Liver (tissue), 3 donors: ENCODE data around the gene ASS1.

Experiments used
- EGR1 ChIP-seq, 2 donors: IDR thresholded peaks; 2 replicates each; pipeline ENCODE4 v1.6.1; 2016 to 2018; ENCODE audit warnings: antibody characterized with exemption in 2 of 2, low read depth in 2 of 2
- FOXA1 ChIP-seq: IDR thresholded peaks from 2 replicates; pipeline ENCODE4 v1.6.1; 2016; ENCODE audit warnings: antibody characterized with exemption
- GABPA ChIP-seq, 2 donors: IDR thresholded peaks in 1 of 2; conservative IDR thresholded peaks in 1 of 2; 2 replicates each; pipeline ENCODE4 v1.6.1; 2016; ENCODE audit warnings: antibody characterized with exemption in 2 of 2, mild to moderate bottlenecking in 1 of 2, moderate library complexity in 1 of 2
- HNF4G ChIP-seq: IDR thresholded peaks from 2 replicates; pipeline ENCODE4 v1.6.1; 2016; ENCODE audit warnings: antibody characterized with exemption
- MAX ChIP-seq: IDR thresholded peaks from 2 replicates; pipeline ENCODE4 v1.6.1; 2016; ENCODE audit warnings: antibody characterized with exemption
- NR2F2 ChIP-seq: IDR thresholded peaks from 2 replicates; pipeline ENCODE4 v1.6.1; 2016; ENCODE audit warnings: antibody characterized with exemption
- RAD21 ChIP-seq, 2 donors: IDR thresholded peaks; 2 replicates each; pipeline ENCODE4 v1.6.1; 2016; ENCODE audit warnings: antibody characterized with exemption in 2 of 2, mild to moderate bottlenecking in 2 of 2
- SP1 ChIP-seq: IDR thresholded peaks from 2 replicates; pipeline ENCODE4 v1.6.1; 2018; ENCODE audit warnings: antibody characterized with exemption, mild to moderate bottlenecking
- TAF1 ChIP-seq: conservative IDR thresholded peaks from 2 replicates; pipeline ENCODE4 v1.6.1; 2016; ENCODE audit warnings: antibody characterized with exemption, mild to moderate bottlenecking
- TF ChIP-seq, protein P1 (sequence below): fragments of 150-350 bp; IDR thresholded peaks from 2 replicates; pipeline ENCODE4 v1.5.1; 2017; ENCODE audit warnings: improper control_type of control experiment, low read depth, low read length; ENCODE audit not compliant: missing input control
- TF ChIP-seq, protein P2 (sequence below): IDR thresholded peaks from 2 replicates; pipeline ENCODE4 v1.6.1; 2016; ENCODE audit warnings: antibody characterized with exemption
- TF ChIP-seq, protein P3 (sequence below): IDR thresholded peaks from 2 replicates; pipeline ENCODE4 v1.6.1; 2016; ENCODE audit warnings: antibody characterized with exemption, mild to moderate bottlenecking
- donor health status: healthy.
- donor health status: healthy.

DNA sequence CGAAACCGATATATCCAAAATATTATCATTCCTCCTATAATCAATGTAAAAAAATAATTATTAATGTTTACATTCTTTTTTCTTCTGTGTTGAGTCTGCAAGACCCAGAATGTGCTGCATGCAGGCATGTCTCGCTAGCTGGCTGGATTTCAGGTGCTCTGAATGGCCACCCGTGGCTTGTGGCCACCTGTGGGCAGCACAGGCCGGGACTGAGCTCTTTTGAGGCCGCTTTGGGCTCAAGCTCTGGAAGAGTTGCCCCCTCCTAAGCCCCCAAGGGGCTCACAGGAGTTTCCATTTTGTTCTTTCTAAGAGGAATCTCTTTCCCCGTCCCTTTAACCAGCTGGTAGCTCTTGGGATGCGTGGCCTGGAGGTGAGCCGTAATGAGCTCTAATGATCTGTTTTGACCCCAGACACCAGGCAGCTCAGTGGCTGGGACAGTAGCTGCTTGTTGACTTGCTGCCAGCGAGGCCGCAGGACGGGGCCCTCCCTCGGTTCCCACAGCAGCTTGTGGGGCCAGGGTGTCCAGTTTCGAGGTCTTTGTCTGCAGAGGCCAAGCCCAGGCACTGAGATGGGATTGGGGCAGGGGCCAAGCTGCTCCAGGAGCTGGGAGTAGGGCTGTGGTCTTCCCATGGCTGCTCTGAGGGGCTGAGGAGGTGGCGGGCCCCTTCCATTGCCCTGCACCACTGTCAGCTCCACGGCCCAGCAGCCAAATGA is 20.8 kb downstream of the ASS1 start:
- TF ChIP-seq, protein P1, sequence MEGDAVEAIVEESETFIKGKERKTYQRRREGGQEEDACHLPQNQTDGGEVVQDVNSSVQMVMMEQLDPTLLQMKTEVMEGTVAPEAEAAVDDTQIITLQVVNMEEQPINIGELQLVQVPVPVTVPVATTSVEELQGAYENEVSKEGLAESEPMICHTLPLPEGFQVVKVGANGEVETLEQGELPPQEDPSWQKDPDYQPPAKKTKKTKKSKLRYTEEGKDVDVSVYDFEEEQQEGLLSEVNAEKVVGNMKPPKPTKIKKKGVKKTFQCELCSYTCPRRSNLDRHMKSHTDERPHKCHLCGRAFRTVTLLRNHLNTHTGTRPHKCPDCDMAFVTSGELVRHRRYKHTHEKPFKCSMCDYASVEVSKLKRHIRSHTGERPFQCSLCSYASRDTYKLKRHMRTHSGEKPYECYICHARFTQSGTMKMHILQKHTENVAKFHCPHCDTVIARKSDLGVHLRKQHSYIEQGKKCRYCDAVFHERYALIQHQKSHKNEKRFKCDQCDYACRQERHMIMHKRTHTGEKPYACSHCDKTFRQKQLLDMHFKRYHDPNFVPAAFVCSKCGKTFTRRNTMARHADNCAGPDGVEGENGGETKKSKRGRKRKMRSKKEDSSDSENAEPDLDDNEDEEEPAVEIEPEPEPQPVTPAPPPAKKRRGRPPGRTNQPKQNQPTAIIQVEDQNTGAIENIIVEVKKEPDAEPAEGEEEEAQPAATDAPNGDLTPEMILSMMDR = no peak
- TF ChIP-seq NR2F2 = no peak
- TF ChIP-seq GABPA (IDR thresholded peaks at IDR 0.05 in 1 of 2, conservative IDR thresholded peaks at IDR 0.05 in 1 of 2) = no peak
- no peak for TF ChIP-seq HNF4G
- TF ChIP-seq EGR1 (IDR thresholded peaks at IDR 0.05; ENCODE audit: low read depth in 2 of 2) = no peak
- TF ChIP-seq, protein P2, sequence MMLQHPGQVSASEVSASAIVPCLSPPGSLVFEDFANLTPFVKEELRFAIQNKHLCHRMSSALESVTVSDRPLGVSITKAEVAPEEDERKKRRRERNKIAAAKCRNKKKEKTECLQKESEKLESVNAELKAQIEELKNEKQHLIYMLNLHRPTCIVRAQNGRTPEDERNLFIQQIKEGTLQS = no peak
- no peak for TF ChIP-seq SP1
- no peak for TF ChIP-seq RAD21 (IDR thresholded peaks at IDR 0.05)
- TF ChIP-seq, protein P3, sequence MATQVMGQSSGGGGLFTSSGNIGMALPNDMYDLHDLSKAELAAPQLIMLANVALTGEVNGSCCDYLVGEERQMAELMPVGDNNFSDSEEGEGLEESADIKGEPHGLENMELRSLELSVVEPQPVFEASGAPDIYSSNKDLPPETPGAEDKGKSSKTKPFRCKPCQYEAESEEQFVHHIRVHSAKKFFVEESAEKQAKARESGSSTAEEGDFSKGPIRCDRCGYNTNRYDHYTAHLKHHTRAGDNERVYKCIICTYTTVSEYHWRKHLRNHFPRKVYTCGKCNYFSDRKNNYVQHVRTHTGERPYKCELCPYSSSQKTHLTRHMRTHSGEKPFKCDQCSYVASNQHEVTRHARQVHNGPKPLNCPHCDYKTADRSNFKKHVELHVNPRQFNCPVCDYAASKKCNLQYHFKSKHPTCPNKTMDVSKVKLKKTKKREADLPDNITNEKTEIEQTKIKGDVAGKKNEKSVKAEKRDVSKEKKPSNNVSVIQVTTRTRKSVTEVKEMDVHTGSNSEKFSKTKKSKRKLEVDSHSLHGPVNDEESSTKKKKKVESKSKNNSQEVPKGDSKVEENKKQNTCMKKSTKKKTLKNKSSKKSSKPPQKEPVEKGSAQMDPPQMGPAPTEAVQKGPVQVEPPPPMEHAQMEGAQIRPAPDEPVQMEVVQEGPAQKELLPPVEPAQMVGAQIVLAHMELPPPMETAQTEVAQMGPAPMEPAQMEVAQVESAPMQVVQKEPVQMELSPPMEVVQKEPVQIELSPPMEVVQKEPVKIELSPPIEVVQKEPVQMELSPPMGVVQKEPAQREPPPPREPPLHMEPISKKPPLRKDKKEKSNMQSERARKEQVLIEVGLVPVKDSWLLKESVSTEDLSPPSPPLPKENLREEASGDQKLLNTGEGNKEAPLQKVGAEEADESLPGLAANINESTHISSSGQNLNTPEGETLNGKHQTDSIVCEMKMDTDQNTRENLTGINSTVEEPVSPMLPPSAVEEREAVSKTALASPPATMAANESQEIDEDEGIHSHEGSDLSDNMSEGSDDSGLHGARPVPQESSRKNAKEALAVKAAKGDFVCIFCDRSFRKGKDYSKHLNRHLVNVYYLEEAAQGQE = no peak
- TF ChIP-seq MAX = no peak
- TF ChIP-seq TAF1 = no peak
- TF ChIP-seq FOXA1 = no peak
